Measurements from ENCODE around the gene DNAJC7. TPM values are rescaled to one million over a fixed set of nuclear protein-coding genes. Genes with fewer than 3 reads are reported as not detected.

Gene DNAJC7
- total and polyA plus RNA-seq, 9 of the 15 experiments (the other 6 are each of a cell fraction or from before 2014, with no cell fraction given) = 85.8 to 262 (median 157) TPM

- TF ChIP-seq ARID2 (IDR thresholded peaks at IDR 0.05) (no peak), AFF1 (IDR thresholded peaks at IDR 0.05; ENCODE audit: low read depth in 1 of 2, partially characterized antibody in 2 of 2) (no peak)
- TF ChIP-seq, protein P1, sequence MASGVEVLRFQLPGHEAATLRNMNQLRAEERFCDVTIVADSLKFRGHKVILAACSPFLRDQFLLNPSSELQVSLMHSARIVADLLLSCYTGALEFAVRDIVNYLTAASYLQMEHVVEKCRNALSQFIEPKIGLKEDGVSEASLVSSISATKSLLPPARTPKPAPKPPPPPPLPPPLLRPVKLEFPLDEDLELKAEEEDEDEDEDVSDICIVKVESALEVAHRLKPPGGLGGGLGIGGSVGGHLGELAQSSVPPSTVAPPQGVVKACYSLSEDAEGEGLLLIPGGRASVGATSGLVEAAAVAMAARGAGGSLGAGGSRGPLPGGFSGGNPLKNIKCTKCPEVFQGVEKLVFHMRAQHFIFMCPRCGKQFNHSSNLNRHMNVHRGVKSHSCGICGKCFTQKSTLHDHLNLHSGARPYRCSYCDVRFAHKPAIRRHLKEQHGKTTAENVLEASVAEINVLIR (CRISPR knock-in tag; IDR thresholded peaks at IDR 0.05) = no peak
Measured at GRCh38 chr17:41982026-41982760, 35.0 kb downstream of the DNAJC7 start (continued).

DNA sequence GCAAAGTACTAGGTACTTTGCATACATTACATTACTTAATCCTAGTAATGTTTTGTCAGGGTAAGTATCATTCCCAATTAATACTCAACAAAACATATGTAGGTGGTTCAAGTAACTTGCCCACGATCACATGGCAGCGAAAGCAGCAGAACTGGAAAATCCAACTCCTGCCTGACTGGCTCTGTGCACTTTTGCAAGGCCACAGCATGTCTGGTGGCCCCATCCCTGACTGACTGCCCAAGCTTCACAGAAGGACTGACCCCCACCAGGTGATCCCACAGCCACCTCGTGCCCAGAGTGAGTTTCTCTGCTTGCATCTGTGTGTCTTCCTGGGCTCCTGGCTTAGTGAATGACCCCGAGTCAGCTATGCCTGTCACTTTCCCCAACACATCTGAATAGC lies 39.2 kb downstream of the DNAJC7 start:
- no peak overlapping the region for H2AFZ ChIP-seq (ENCODE audit: low read depth, low read length)
- H3K4me2 ChIP-seq (ENCODE audit: insufficient read depth, low read length) = no peak overlapping the region
- intact Hi-C loops (cut with micrococcal nuclease) (no loop called here), in situ Hi-C loops (cut with MboI) (no loop called here)
- H3K4me1 ChIP-seq (replicated peaks in 1 of 2; ENCODE audit: control insufficient read depth in 2 of 2, insufficient read depth in 2 of 2, low read length in 2 of 2) = peaks cover 0 to 7% of the 10 kb centered on the region in 2 experiments; a peak in 1 of 5 replicates
- no peaks in the 10 kb centered on the region for H3K79me2 ChIP-seq (ENCODE audit: control insufficient read depth, insufficient read depth, low read length)
- POLR2A ChIA-PET = interaction anchor here (1.0 to 4.5 kb wide), 3 partner anchors 13 to 46 kb away, joined by 3 to 28 read pairs (median 3); partner anchors contain the start of gene CNP
- CTCF ChIA-PET (ENCODE audit: low intra/inter-chr PET ratio) = no interaction called here
- H3K9ac ChIP-seq (ENCODE audit: insufficient read depth in 1 of 2, low read depth in 2 of 2, low read length in 2 of 2) = no peak overlapping the region
- no peaks in the 10 kb centered on the region for H3K27me3 ChIP-seq (ENCODE audit: control insufficient read depth in 2 of 2, insufficient read depth in 2 of 2, low read length in 2 of 2)
- no peak for FAIRE-seq
- H3K9me3 ChIP-seq (replicated peaks; ENCODE audit: control insufficient read depth, insufficient read depth, low read depth, low read length) = no peaks in the 10 kb centered on the region
- peaks cover 89% of the 10 kb centered on the region for H3K36me3 ChIP-seq (ENCODE audit: control insufficient read depth, insufficient read depth, low read length)
- WGBS (ENCODE audit: insufficient coverage, low coverage, missing lambda C conversion rate) = 93% methylated on average over 4 of the region's 4 CpGs
- H3K9me1 ChIP-seq (ENCODE audit: control insufficient read depth, insufficient read depth, low read length) = no peaks in the 10 kb centered on the region
- no peak for ATAC-seq
- H3K27ac ChIP-seq (ENCODE audit: extremely low read depth, low read depth, low read length) = no peak overlapping the region
- no peak for DNase-seq (ENCODE audit: extremely low read depth in 1 of 4, low spot score in 3 of 4)
- no peaks in the 10 kb centered on the region for H4K20me1 ChIP-seq (replicated peaks; ENCODE audit: control insufficient read depth, insufficient read depth, low read length)
- BruUV-seq (replicated peaks) = no TSS peak
- H3K4me3 ChIP-seq = no peak overlapping the region
- TF ChIP-seq, protein P2, sequence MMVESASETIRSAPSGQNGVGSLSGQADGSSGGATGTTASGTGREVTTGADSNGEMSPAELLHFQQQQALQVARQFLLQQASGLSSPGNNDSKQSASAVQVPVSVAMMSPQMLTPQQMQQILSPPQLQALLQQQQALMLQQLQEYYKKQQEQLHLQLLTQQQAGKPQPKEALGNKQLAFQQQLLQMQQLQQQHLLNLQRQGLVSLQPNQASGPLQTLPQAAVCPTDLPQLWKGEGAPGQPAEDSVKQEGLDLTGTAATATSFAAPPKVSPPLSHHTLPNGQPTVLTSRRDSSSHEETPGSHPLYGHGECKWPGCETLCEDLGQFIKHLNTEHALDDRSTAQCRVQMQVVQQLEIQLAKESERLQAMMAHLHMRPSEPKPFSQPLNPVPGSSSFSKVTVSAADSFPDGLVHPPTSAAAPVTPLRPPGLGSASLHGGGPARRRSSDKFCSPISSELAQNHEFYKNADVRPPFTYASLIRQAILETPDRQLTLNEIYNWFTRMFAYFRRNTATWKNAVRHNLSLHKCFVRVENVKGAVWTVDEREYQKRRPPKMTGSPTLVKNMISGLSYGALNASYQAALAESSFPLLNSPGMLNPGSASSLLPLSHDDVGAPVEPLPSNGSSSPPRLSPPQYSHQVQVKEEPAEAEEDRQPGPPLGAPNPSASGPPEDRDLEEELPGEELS (CRISPR knock-in tag; IDR thresholded peaks at IDR 0.05; ENCODE audit: borderline replicate concordance) = no peak
- TF ChIP-seq NR3C1 (CRISPR knock-in tag; IDR thresholded peaks at IDR 0.05) (no peak), PRPF4 (IDR thresholded peaks at IDR 0.05; ENCODE audit: insufficient read depth, low read depth, low read length, poor library complexity, severe bottlenecking) (no peak), WHSC1 (IDR thresholded peaks at IDR 0.05; ENCODE audit: low read length) (no peak), CREM (IDR thresholded peaks at IDR 0.05; ENCODE audit: low read depth) (no peak)
